Mesenchymal stem cell (in vitro differentiated cells and primary cell): ENCODE results near the gene SMIM9.

Source experiments
- DNase-seq: peaks from one replicate; pipeline ENCODE4 v3.0.0-alpha.2; 2013
- H2AFZ ChIP-seq: one replicate; pipeline ENCODE4 v1.6.1; 2013; ENCODE audit warnings: low read depth, mild to moderate bottlenecking, control low read depth, inconsistent platforms, low read length, moderate library complexity
- H2AK5ac ChIP-seq: 2 replicates; pipeline ENCODE4 v1.6.1; 2013; ENCODE audit warnings: low read length, moderate library complexity, mild to moderate bottlenecking, inconsistent platforms; ENCODE audit not compliant: severe bottlenecking
- H2BK120ac ChIP-seq: one replicate; pipeline ENCODE4 v1.6.1; 2013; ENCODE audit warnings: low read depth, mild to moderate bottlenecking, inconsistent platforms, low read length, moderate library complexity
- H2BK12ac ChIP-seq, 2 experiments: one replicate each; pipeline ENCODE4 v1.6.1; 2013; ENCODE audit warnings: inconsistent platforms in 2 of 2, low read length in 2 of 2, mild to moderate bottlenecking in 2 of 2, moderate library complexity in 2 of 2, control low read depth in 1 of 2
- H2BK15ac ChIP-seq: one replicate; pipeline ENCODE4 v1.6.1; 2013; ENCODE audit warnings: mild to moderate bottlenecking, low read depth, inconsistent platforms; ENCODE audit not compliant: poor library complexity, severe bottlenecking
- H2BK5ac ChIP-seq: 2 replicates; pipeline ENCODE4 v1.6.1; 2013; ENCODE audit warnings: low read depth, mild to moderate bottlenecking, low read length, control low read depth, inconsistent platforms; ENCODE audit not compliant: poor library complexity, severe bottlenecking
- H3K14ac ChIP-seq, 2 experiments: one replicate each; pipeline ENCODE4 v1.6.1; 2013; ENCODE audit warnings: inconsistent platforms in 2 of 2, low read length in 2 of 2, control low read depth in 1 of 2, mild to moderate bottlenecking in 1 of 2, moderate library complexity in 1 of 2
- H3K18ac ChIP-seq, 2 experiments: one replicate each; pipeline ENCODE4 v1.6.1; 2013; ENCODE audit warnings: inconsistent platforms in 2 of 2, low read length in 2 of 2, control low read depth in 1 of 2, low read depth in 1 of 2, mild to moderate bottlenecking in 1 of 2
- H3K23ac ChIP-seq, 2 experiments: one replicate each; pipeline ENCODE4 v1.6.1; 2013; ENCODE audit warnings: inconsistent platforms in 2 of 2, low read length in 2 of 2, mild to moderate bottlenecking in 2 of 2, moderate library complexity in 2 of 2, control low read depth in 1 of 2
- H3K27ac ChIP-seq: 2 replicates; pipeline ENCODE4 v1.5.1; 2013; ENCODE audit warnings: mild to moderate bottlenecking, moderate library complexity, low read length, control low read depth, inconsistent platforms; ENCODE audit not compliant: poor library complexity, severe bottlenecking
- H3K27me3 ChIP-seq, 2 experiments: 2 replicates each; pipeline versions ENCODE4 v1.6.1 to v1.7.0; 2013; ENCODE audit warnings: low read length in 2 of 2, mild to moderate bottlenecking in 2 of 2, moderate library complexity in 2 of 2, control low read depth in 1 of 2, inconsistent platforms in 1 of 2; ENCODE audit not compliant: control insufficient read depth in 1 of 2, insufficient read depth in 1 of 2
- H3K36me3 ChIP-seq, 2 experiments: 2 replicates each; pipeline versions ENCODE4 v1.6.1 to v1.7.0; 2013; ENCODE audit warnings: low read length in 2 of 2, control low read depth in 1 of 2, inconsistent platforms in 1 of 2, low read depth in 1 of 2, mild to moderate bottlenecking in 1 of 2; ENCODE audit not compliant: insufficient read depth in 2 of 2, control insufficient read depth in 1 of 2
- H3K4ac ChIP-seq, 2 experiments: one replicate each; pipeline ENCODE4 v1.6.1; 2013; ENCODE audit warnings: inconsistent platforms in 2 of 2, low read length in 2 of 2, mild to moderate bottlenecking in 2 of 2, moderate library complexity in 2 of 2, control low read depth in 1 of 2, low read depth in 1 of 2
- H3K4me1 ChIP-seq: 2 replicates; pipeline ENCODE4 v1.6.1; 2013; ENCODE audit warnings: low read depth, low read length, control low read depth; ENCODE audit not compliant: control insufficient read depth, insufficient read depth
- H3K4me2 ChIP-seq: 2 replicates; pipeline ENCODE4 v1.6.1; 2013; ENCODE audit warnings: low read length, mild to moderate bottlenecking, inconsistent platforms; ENCODE audit not compliant: poor library complexity, severe bottlenecking
- H3K4me3 ChIP-seq, 2 experiments: 2 replicates each; pipeline versions ENCODE4 v1.5.1 to v1.7.0; 2013; ENCODE audit warnings: low read length in 2 of 2, mild to moderate bottlenecking in 2 of 2, control low read depth in 1 of 2, low read depth in 1 of 2; ENCODE audit not compliant: insufficient read depth in 1 of 2
- H3K79me1 ChIP-seq: replicated peaks from 2 replicates; pipeline ENCODE4 v1.6.1; 2013; ENCODE audit warnings: mild to moderate bottlenecking, control low read depth, low read length, inconsistent platforms; ENCODE audit not compliant: poor library complexity, severe bottlenecking
- H3K9ac ChIP-seq: 2 replicates; pipeline ENCODE4 v1.7.0; 2013; ENCODE audit warnings: mild to moderate bottlenecking, low read length, moderate library complexity
- H3K9me3 ChIP-seq: 2 replicates; pipeline ENCODE4 v1.7.0; 2013; ENCODE audit warnings: mild to moderate bottlenecking, low read length; ENCODE audit not compliant: control insufficient read depth
- H4K8ac ChIP-seq: one replicate; pipeline ENCODE4 v1.6.1; 2013; ENCODE audit warnings: inconsistent platforms, mild to moderate bottlenecking, low read length, moderate library complexity
- H4K91ac ChIP-seq: one replicate; pipeline ENCODE4 v1.6.1; 2013; ENCODE audit warnings: mild to moderate bottlenecking, low read length, inconsistent platforms
- WGBS: methylation state at CpG from one replicate; pipeline ENCODE4 v1.1.7; 2013; ENCODE audit warnings: mixed read lengths; 5-methylcytosine and 5-hydroxymethylcytosine counted together

The SMIM9 gene

GRCh38 chrX:154809939-154810665, 24.4 kb downstream of the SMIM9 start:
- WGBS, result 100% methylated on average over 1 of the region's 1 CpG
- Histone ChIP-seq H2AK5ac (no peak overlapping the region), H2BK5ac (no peak overlapping the region), H3K9me3 (peaks cover 10% of the 10 kb centered on the region), H3K4ac (no peak overlapping the region), H3K18ac (no peak overlapping the region), H4K91ac (no peak overlapping the region), H3K14ac (no peak overlapping the region), H3K4me3 (no peak overlapping the region), H4K8ac (no peak overlapping the region), H3K27ac (no peak overlapping the region), H2BK15ac (no peak overlapping the region), H2BK12ac (no peak overlapping the region), H3K9ac (no peak overlapping the region), H3K36me3 (no peaks in the 10 kb centered on the region), H2AFZ (no peak overlapping the region), H2BK120ac (no peak overlapping the region), H3K27me3 (peaks cover 0 to 3% of the 10 kb centered on the region in 2 experiments), H3K4me2 (no peak overlapping the region), H3K4me1 (no peaks in the 10 kb centered on the region), H3K79me1 (no peaks in the 10 kb centered on the region), H3K23ac (no peak overlapping the region)
- DNase-seq, result peak; percentile 38

- no peak overlapping the region for H3K27ac ChIP-seq
- H2BK120ac ChIP-seq, result no peak overlapping the region
- H2BK15ac ChIP-seq, result no peak overlapping the region
- H3K36me3 ChIP-seq, result no peaks in the 10 kb centered on the region
- H3K23ac ChIP-seq, result no peak overlapping the region
- H4K8ac ChIP-seq, result no peak overlapping the region
- no peak overlapping the region for H3K4me3 ChIP-seq
- no peak overlapping the region for H2BK12ac ChIP-seq
- peaks cover 10% of the 10 kb centered on the region for H3K9me3 ChIP-seq
- H3K14ac ChIP-seq, result no peak overlapping the region
- no peak overlapping the region for H2BK5ac ChIP-seq
- H3K4me1 ChIP-seq, result peaks cover 3% of the 10 kb centered on the region
- H3K4me2 ChIP-seq, result no peak overlapping the region
- no peak overlapping the region for H3K9ac ChIP-seq
- H3K79me1 ChIP-seq, result peaks cover 4% of the 10 kb centered on the region
- no peak overlapping the region for H3K18ac ChIP-seq
- H2AK5ac ChIP-seq, result no peak overlapping the region
- WGBS, result 95% methylated on average over 4 of the region's 5 CpGs
- no peak overlapping the region for H3K4ac ChIP-seq
- no peak for DNase-seq
- no peak overlapping the region for H4K91ac ChIP-seq
- H3K27me3 ChIP-seq, result no peaks in the 10 kb centered on the region
- H2AFZ ChIP-seq, result no peak overlapping the region
Observed at GRCh38 chrX:154806837-154807501, 27.5 kb downstream of the SMIM9 start.

GRCh38 chrX:154805696-154806091, 28.8 kb downstream of the SMIM9 start:
- no peak overlapping the region for H2BK15ac ChIP-seq
- 12% methylated on average over 10 of the region's 13 CpGs for WGBS
- H3K27ac ChIP-seq, result peak overlapping the region; percentile 50

GRCh38 chrX:154804957-154805695, 29.3 kb downstream of the SMIM9 start, which contains the start of gene MPP1:
MPP1 (minus strand) TSS chrX:154805485; CDS start chrX:154805373, 112 bp downstream.
- Histone ChIP-seq H2BK5ac (no peak within 1 kb of the TSS), H2AFZ (peak within 1 kb of the TSS; percentile 23), H3K23ac (no peak within 1 kb of the TSS), H3K27ac (peak within 1 kb of the TSS; percentile 50), H3K4me1 (peaks cover 3% of the 10 kb centered on the region), H3K4me3 (peak within 1 kb of the TSS; percentile 66 to 78), H2BK15ac (no peak within 1 kb of the TSS), H3K9me3 (peaks cover 10% of the 10 kb centered on the region), H2AK5ac (no peak within 1 kb of the TSS), H3K36me3 (no peaks in the 10 kb centered on the region), H2BK120ac (no peak within 1 kb of the TSS), H4K8ac (peak within 1 kb of the TSS; percentile 7), H2BK12ac (no peak within 1 kb of the TSS), H3K4me2 (peak within 1 kb of the TSS; percentile 86), H3K27me3 (no peaks in the 10 kb centered on the region), H3K18ac (peak within 1 kb of the TSS in 1 of 2 experiments; percentile 64), H4K91ac (peak within 1 kb of the TSS; percentile 27), H3K79me1 (peaks cover 5% of the 10 kb centered on the region), H3K4ac (peak within 1 kb of the TSS in 1 of 2 experiments; percentile 16), H3K14ac (peak within 1 kb of the TSS in 1 of 2 experiments; percentile 20), H3K9ac (peak within 1 kb of the TSS; percentile 82)
- DNase-seq, result peak; percentile 78
- WGBS, result 0% methylated on average over 33 of the region's 65 CpGs

More at GRCh38 chrX:154805696-154806091, 28.8 kb downstream of the SMIM9 start:
- Histone ChIP-seq H3K18ac (no peak overlapping the region), H3K4ac (no peak overlapping the region), H3K4me1 (peaks cover 3% of the 10 kb centered on the region), H4K91ac (peak overlapping the region; percentile 27), H3K9ac (peak overlapping the region; percentile 79), H2AK5ac (no peak overlapping the region), H2BK5ac (no peak overlapping the region), H3K9me3 (peaks cover 10% of the 10 kb centered on the region), H3K36me3 (no peaks in the 10 kb centered on the region), H3K79me1 (peaks cover 5% of the 10 kb centered on the region), H3K27me3 (no peaks in the 10 kb centered on the region), H3K14ac (no peak overlapping the region), H4K8ac (peak overlapping the region; percentile 7), H3K4me2 (peak overlapping the region; percentile 86), H3K4me3 (peak overlapping the region; percentile 37 to 78), H2BK120ac (no peak overlapping the region), H2BK12ac (no peak overlapping the region), H3K23ac (no peak overlapping the region), H2AFZ (peak overlapping the region; percentile 23)
- DNase-seq, result no peak
